Astrocyte of the spinal cord (primary cell): ENCODE measurements around the gene CHAC1.

Source experiments
- DNase-seq: peaks from one replicate; pipeline ENCODE4 v3.0.0; 2011; ENCODE audit warnings: low read depth, low spot score
- H3K4me3 ChIP-seq: 2 replicates; pipeline ENCODE4 v1.5.1; 2011; ENCODE audit warnings: low read depth, mild to moderate bottlenecking, low read length, moderate library complexity
- CTCF ChIP-seq: IDR thresholded peaks from 2 replicates; pipeline ENCODE4 v1.5.1; 2012; ENCODE audit warnings: low read depth, mild to moderate bottlenecking, low read length, inconsistent platforms
- in situ Hi-C: cut with HindIII; loops from 2 replicates; pipeline ENCODE4 v1.10.0; 2017; ENCODE audit warnings: low sequenced_read_pairs

CHAC1 gene

GRCh38 chr15:40942878-40943277 is 10.4 kb upstream of the CHAC1 start:
- in situ Hi-C loops: no loop called here
- TF ChIP-seq CTCF: no peak
- no peak for DNase-seq
- no peak overlapping the region for H3K4me3 ChIP-seq

DNA sequence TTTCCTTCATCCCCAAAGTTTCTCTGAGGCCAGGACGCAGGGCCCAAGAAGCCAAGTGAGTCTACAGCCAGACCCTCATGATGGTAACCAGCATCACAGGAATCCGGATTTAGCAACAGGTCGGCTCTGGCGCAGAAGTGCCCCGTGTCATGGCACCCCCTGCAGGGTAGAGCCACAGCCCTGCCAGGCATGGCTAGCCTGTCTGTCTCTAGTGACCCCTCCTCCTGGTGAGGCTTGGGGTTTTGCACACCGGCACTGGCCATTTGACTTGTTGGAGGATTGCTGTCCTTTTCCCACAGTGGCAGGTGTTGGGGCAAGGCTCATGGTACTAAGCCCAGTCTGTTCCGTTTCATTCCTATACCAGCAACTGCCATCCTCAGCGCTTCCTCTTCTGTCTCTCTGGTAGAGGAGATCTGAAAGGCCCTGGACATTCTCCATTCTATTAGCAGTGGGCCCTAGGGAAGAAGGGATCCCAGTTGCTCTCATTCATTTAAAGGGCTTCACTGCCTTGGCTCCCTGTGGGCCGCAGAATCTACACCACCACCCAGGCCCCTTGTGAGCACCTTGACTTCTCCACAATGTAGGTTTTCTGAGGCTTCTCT is 9.4 kb upstream of the CHAC1 start:
- no peak for TF ChIP-seq CTCF
- in situ Hi-C loops: no loop called here
- no peak for DNase-seq
- no peak overlapping the region for H3K4me3 ChIP-seq

- no peak for TF ChIP-seq CTCF
- in situ Hi-C loops: no loop called here
- H3K4me3 ChIP-seq: no peak overlapping the region
- no peak for DNase-seq
These were observed 8.6 kb upstream of the CHAC1 start for GRCh38 chr15:40944510-40945296.

DNA sequence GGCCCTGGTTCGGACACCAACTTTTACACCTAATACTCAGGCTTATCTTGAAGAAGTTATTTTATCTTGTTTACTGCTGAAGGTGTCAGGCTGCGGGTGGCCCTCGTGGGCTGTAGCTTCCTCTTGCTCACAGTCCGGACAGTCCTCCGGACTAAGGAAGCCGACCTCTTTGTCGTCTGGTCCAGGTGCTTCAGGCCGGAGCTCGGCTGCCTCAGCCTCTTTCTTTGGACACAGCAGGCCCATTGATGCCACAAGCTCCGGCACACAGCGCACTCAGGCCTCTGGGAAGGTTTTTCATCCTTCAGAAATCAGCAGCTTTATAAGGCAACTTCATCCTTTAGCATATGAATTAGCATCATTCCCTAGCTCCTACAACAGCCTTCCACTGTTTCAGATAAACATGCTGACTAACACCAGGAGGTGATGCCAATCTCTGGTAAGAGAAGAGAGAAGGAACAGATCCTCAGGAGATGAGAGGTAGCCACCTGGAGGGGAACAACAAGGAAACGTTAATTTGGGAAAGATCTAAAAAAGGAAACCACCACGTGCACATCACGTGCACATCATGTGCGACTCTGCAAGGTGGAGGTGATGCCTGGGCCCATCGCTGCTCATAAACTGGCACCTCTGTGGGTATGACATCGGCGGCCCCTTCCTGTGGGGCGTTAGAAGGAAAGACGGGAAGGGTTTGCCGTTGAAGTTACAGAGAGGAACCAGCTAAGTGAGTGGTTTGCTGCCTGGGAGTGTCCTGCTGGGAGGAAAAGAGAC is 4.4 kb upstream of the CHAC1 start:
- no peak overlapping the region for H3K4me3 ChIP-seq
- no peak for DNase-seq
- TF ChIP-seq CTCF: no peak
- in situ Hi-C loops: no loop called here

DNA sequence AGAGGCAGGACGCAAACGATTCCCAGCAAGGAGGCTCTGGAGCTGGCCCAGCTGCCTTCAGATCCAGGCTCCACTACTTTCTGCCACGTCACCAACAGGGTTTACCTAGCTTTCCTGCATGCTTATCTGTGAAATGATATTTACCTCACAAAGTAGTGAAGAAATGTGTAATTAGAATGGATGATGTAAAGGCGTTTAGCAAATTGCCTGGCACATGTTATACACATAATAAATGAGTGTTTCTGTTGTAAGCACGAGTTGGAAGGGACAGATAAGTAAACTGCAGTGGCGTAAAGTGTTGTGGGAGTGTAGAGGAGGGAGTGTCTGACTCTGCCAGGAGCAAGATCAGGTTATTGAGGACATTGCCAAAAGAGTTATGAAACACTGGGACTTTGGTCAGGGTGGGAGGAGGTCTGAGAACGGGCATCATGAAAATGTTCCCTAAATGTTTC is 3.5 kb upstream of the CHAC1 start:
- TF ChIP-seq CTCF: no peak
- H3K4me3 ChIP-seq: no peak overlapping the region
- in situ Hi-C loops: no loop called here
- DNase-seq: no peak

- in situ Hi-C loops: no loop called here
- no peak overlapping the region for H3K4me3 ChIP-seq
- no peak for TF ChIP-seq CTCF
- no peak for DNase-seq
These were observed 1.5 kb upstream of the CHAC1 start for GRCh38 chr15:40951764-40952163.
